Thoracic aorta (tissue), 2 donors: ENCODE measurements around the gene RSPH4A. TPM values are rescaled to one million over a fixed set of nuclear protein-coding genes. Genes with fewer than 3 reads are reported as not detected.
"Not testable (repeated sequence)": the region's sequence is repeated elsewhere in the genome, so short reads cannot be mapped to it uniquely, and the experiment has no call there.

Experiments
- ATAC-seq: fragments of 150-250 bp; one replicate; pipeline ENCODE4 v1.8.0; 2017; ENCODE audit warnings: low read depth; ENCODE audit not compliant: insufficient number of reproducible peaks, low FRiP score
- DNase-seq: peaks from one replicate; pipeline ENCODE4 v3.0.0-alpha.2; 2020; ENCODE audit warnings: low spot score
- H3K27ac ChIP-seq, 2 donors: fragments of 200-600 bp; sonication (generic); 1 replicate in 1 of 2; 2 replicates in 1 of 2; pipeline ENCODE4 v1.5.1; 2016; ENCODE audit warnings: mild to moderate bottlenecking in 2 of 2, moderate library complexity in 2 of 2
- H3K27me3 ChIP-seq: fragments of 200-600 bp; sonication (generic); replicated peaks from 2 replicates; pipeline ENCODE4 v1.6.0; 2016; ENCODE audit warnings: mild to moderate bottlenecking; ENCODE audit not compliant: insufficient read depth
- H3K36me3 ChIP-seq: fragments of 200-600 bp; sonication (generic); one replicate; pipeline ENCODE4 v1.5.1; 2016
- H3K4me1 ChIP-seq, 2 donors: fragments of 200-600 bp; sonication (generic); 1 replicate in 1 of 2; 2 replicates in 1 of 2; pipeline versions ENCODE4 v1.5.1 to v1.6.0; 2016; ENCODE audit warnings: low read depth in 2 of 2, mild to moderate bottlenecking in 1 of 2; ENCODE audit not compliant: control insufficient read depth in 1 of 2
- H3K4me3 ChIP-seq: fragments of 200-600 bp; sonication (generic); 2 replicates; pipeline ENCODE4 v1.5.1; 2016; ENCODE audit warnings: mild to moderate bottlenecking
- H3K9me3 ChIP-seq: fragments of 200-600 bp; sonication (generic); 2 replicates; pipeline ENCODE4 v1.5.1; 2016
- CTCF ChIP-seq: fragments of 200-600 bp; sonication (generic); IDR thresholded peaks from one replicate; pipeline ENCODE4 v1.5.1; 2019; ENCODE audit warnings: antibody characterized with exemption
- total RNA-seq, 2 donors: library from RNA; depleted of rRNA; stranded (reverse); fragments of >200 nt; gene quantifications; one replicate each; pipeline versions ENCODE4 v1.1.0 to v1.2.3, GENCODE V29; 2016

The RSPH4A gene
- total RNA-seq, 2 donors from 2014 or later = 0.78 to 0.95 TPM

DNA sequence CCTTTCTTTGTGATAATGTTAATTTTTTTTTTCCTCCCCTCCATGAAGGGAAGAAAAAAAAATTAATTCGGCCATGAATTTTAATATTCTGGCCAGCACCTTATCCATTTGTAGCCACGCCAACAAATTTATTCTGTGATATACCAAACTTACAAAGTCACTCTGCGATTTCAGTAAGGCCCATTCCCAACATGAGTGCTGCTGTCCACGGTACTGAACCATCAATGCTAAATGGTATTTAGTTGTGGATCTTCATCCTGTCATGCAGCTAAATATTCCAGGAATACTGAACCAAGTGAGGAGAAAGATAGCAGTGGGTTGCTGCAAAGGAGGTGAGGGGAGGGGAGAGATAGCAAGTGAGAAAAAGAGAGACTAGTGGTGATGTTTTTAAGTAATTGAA is 19.5 kb upstream of the RSPH4A start:
- ATAC-seq (no peak), DNase-seq (no peak)
- H3K36me3 ChIP-seq = peaks cover 21% of the 10 kb centered on the region
- TF ChIP-seq CTCF = no peak
- H3K27me3 ChIP-seq = no peaks in the 10 kb centered on the region
- no peaks in the 10 kb centered on the region for H3K9me3 ChIP-seq
- no peak overlapping the region for H3K27ac ChIP-seq
- H3K4me1 ChIP-seq = no peaks in the 10 kb centered on the region
- H3K4me3 ChIP-seq = no peak overlapping the region

GRCh38 chr6:116603916-116604315 is 12.4 kb upstream of the RSPH4A start:
- not testable (repeated sequence) for H3K4me1 ChIP-seq, H3K27ac ChIP-seq, H3K36me3 ChIP-seq, DNase-seq, ATAC-seq, H3K9me3 ChIP-seq, H3K4me3 ChIP-seq, H3K27me3 ChIP-seq

DNA sequence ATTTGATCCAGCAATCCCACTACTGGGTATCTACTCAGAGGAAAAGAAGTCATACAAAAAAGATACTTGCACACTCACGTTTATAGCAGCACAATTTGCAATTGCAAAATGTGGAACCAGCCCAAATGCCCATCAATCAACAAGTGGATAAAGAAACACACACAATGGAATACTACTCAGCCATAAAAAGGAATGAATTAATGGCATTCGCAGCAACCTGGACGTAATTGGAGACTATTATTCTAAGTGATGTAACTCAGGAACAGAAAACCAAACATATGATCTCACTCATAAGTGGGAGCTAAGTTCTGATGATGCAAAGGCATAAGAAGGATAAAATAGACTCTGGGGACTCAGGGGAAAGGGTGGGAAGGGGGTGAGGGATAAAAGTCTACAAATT is 11.4 kb upstream of the RSPH4A start:
- H3K9me3 ChIP-seq, H3K27ac ChIP-seq, H3K4me3 ChIP-seq, H3K4me1 ChIP-seq, DNase-seq, H3K36me3 ChIP-seq, H3K27me3 ChIP-seq, ATAC-seq: not testable (repeated sequence)

- no peak for TF ChIP-seq CTCF
- no peaks in the 10 kb centered on the region for H3K36me3 ChIP-seq
- no peak overlapping the region for H3K4me3 ChIP-seq
- no peak for ATAC-seq
- no peaks in the 10 kb centered on the region for H3K9me3 ChIP-seq
- no peaks in the 10 kb centered on the region for H3K27me3 ChIP-seq
- no peak overlapping the region for H3K27ac ChIP-seq
- no peaks in the 10 kb centered on the region for H3K4me1 ChIP-seq
- no peak for DNase-seq
Observed at GRCh38 chr6:116605935-116606334, 10.3 kb upstream of the RSPH4A start.

GRCh38 chr6:116611056-116611455 is 5.2 kb upstream of the RSPH4A start:
- Histone ChIP-seq H3K4me3 (no peak overlapping the region), H3K9me3 (no peaks in the 10 kb centered on the region), H3K27me3 (no peaks in the 10 kb centered on the region), H3K4me1 (no peaks in the 10 kb centered on the region), H3K27ac (no peak overlapping the region), H3K36me3 (no peaks in the 10 kb centered on the region)
- DNase-seq = no peak
- ATAC-seq = no peak
- TF ChIP-seq CTCF = no peak

GRCh38 chr6:116616737-116617053 is 416 bp downstream of the RSPH4A start:
- DNase-seq (no peak), ATAC-seq (no peak)
- TF ChIP-seq CTCF = no peak
- no peak overlapping the region for H3K27ac ChIP-seq
- H3K9me3 ChIP-seq = no peaks in the 10 kb centered on the region
- peaks cover 0 to 8% of the 10 kb centered on the region in 2 donors for H3K4me1 ChIP-seq
- H3K36me3 ChIP-seq = no peaks in the 10 kb centered on the region
- H3K4me3 ChIP-seq = peak overlapping the region; percentile 81
- H3K27me3 ChIP-seq = no peaks in the 10 kb centered on the region
